Measurements from ENCODE around the gene RUFY4. TPM values are rescaled to one million over a fixed set of nuclear protein-coding genes. Genes with fewer than 3 reads are reported as not detected.
"Not testable (repeated sequence)": the region's sequence is repeated elsewhere in the genome, so short reads cannot be mapped to it uniquely, and the experiment has no call there.

Gene RUFY4
- total RNA-seq, 3 donors from 2014 or later, result not detected

DNA sequence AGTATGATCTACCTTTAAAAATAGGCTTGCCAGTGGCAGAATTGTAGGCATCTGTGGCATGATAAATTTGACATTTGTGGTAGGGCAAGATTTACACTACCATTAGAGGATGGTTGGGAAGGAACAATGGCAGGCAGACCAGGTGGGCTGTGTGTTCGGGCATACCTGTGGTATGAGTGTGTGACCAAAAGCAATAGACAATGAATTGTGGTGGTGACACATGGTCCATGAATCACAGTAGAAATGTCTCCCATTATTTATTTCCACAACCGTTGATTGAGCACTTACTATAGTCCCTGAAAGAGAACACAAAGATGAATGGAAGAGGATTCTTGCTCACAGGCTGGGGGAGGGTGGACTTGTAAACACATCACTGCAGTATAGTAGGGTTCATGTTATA, 29.9 kb upstream of the RUFY4 start:
- TF ChIP-seq, protein P1, sequence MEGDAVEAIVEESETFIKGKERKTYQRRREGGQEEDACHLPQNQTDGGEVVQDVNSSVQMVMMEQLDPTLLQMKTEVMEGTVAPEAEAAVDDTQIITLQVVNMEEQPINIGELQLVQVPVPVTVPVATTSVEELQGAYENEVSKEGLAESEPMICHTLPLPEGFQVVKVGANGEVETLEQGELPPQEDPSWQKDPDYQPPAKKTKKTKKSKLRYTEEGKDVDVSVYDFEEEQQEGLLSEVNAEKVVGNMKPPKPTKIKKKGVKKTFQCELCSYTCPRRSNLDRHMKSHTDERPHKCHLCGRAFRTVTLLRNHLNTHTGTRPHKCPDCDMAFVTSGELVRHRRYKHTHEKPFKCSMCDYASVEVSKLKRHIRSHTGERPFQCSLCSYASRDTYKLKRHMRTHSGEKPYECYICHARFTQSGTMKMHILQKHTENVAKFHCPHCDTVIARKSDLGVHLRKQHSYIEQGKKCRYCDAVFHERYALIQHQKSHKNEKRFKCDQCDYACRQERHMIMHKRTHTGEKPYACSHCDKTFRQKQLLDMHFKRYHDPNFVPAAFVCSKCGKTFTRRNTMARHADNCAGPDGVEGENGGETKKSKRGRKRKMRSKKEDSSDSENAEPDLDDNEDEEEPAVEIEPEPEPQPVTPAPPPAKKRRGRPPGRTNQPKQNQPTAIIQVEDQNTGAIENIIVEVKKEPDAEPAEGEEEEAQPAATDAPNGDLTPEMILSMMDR (IDR thresholded peaks at IDR 0.05), result no peak
- no peak for ATAC-seq
- no peaks in the 10 kb centered on the region for H3K4me1 ChIP-seq (ENCODE audit: low read depth)
- no peak overlapping the region for H3K4me3 ChIP-seq
- H3K36me3 ChIP-seq (ENCODE audit: low read depth), result no peaks in the 10 kb centered on the region
- no peak for DNase-seq
- intact Hi-C loops (cut with DNase I, micrococcal nuclease), result no loop called here
- no peaks in the 10 kb centered on the region for H3K9me3 ChIP-seq

DNA sequence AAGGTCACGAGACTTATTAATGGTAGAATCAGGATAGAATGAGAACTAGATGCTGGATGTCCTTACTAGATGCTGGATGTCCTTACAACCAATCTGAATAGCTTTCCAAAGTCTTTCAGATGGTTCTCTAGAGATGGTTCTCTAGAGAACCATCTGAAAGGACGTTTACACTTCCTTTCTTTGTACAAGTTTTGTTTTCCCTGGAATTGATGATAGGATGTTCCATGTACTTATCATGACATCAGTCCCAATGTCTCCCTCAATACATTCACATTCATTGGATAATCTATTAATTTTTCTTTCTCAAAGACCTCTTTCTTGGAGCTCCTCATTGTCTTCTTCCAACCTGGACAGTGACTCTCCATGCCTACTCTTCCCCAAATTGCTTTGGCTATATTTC, 28.2 kb upstream of the RUFY4 start:
- Histone ChIP-seq H3K9me3 (no peaks in the 10 kb centered on the region), H3K4me1 (ENCODE audit: low read depth) (no peaks in the 10 kb centered on the region), H3K36me3 (ENCODE audit: low read depth) (no peaks in the 10 kb centered on the region), H3K4me3 (no peak overlapping the region)
- no peak for DNase-seq
- ATAC-seq, result no peak
- TF ChIP-seq, protein P1 (IDR thresholded peaks at IDR 0.05), result no peak
- intact Hi-C loops (cut with DNase I, micrococcal nuclease), result no loop called here

DNA sequence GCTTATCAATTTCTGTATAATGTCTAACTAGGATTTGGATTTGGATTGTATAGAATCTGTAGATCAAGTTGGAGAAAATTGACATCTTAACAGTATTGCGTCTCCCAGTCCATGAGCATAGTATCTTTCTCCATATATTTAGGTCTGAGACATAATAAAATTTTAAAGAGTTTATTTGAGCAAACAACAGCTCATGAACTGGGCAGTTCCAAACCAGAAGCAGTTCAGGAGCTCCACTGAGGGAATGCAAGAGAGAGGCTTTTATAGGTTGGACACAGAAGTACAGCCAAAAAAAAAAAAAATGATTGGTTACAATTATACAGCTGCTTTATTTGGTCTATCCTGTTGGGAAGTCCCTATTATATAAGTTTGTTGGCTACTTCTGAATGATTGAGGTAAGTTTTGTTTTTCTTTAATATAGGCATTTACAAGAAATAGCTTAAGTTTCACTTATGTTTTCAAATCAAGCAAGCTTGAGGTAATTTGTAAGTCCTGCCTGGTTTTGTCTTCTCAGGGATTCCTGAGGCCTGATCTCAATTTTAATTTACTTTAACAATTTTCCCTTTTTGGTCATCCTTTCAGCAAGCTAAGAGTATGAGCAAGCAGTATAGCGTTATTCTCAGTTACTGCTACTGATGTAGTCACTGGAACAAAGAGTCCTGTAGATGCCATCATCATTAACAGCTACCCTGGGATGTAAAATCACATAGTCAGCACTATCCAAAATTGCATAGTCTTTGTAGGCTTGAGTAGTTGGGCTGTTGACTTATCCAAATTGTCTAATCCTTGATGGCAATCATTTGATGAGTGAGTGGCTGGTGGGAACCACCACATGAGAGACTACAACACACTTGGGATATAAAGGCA, 27.5 kb upstream of the RUFY4 start:
- ATAC-seq (no peak), DNase-seq (no peak)
- intact Hi-C loops (cut with DNase I, micrococcal nuclease), result no loop called here
- H3K4me3 ChIP-seq, result no peak overlapping the region
- H3K9me3 ChIP-seq, result no peaks in the 10 kb centered on the region
- TF ChIP-seq, protein P1 (IDR thresholded peaks at IDR 0.05), result no peak
- no peaks in the 10 kb centered on the region for H3K4me1 ChIP-seq (ENCODE audit: low read depth)
- H3K36me3 ChIP-seq (ENCODE audit: low read depth), result no peaks in the 10 kb centered on the region

DNA sequence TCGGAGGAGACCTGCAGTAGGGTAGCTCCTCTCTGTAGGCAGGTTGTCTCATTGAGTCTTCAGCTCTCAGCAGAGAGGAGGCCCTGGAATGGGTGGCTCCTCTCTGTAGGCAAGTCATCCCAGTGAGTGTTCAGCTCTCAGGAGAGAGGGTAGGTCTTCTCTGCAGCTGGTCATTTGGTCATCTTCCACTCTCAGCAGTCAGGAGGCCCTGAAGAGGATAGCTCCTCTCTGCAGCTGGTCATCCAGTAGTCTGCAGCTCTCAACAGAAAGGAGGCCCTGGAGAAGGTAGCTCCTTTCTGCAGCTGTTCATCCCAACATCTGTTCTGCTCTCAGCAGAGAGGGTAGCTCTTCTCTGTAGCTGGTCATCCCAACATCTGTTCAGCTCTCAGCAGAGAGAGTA, 26.0 kb upstream of the RUFY4 start:
- intact Hi-C loops (cut with DNase I, micrococcal nuclease), result no loop called here
- Histone ChIP-seq H3K4me3 (no peak overlapping the region), H3K36me3 (ENCODE audit: low read depth) (no peaks in the 10 kb centered on the region), H3K4me1 (ENCODE audit: low read depth) (no peaks in the 10 kb centered on the region), H3K9me3 (no peaks in the 10 kb centered on the region)
- DNase-seq (no peak), ATAC-seq (no peak)
- TF ChIP-seq, protein P1 (IDR thresholded peaks at IDR 0.05), result no peak

DNA sequence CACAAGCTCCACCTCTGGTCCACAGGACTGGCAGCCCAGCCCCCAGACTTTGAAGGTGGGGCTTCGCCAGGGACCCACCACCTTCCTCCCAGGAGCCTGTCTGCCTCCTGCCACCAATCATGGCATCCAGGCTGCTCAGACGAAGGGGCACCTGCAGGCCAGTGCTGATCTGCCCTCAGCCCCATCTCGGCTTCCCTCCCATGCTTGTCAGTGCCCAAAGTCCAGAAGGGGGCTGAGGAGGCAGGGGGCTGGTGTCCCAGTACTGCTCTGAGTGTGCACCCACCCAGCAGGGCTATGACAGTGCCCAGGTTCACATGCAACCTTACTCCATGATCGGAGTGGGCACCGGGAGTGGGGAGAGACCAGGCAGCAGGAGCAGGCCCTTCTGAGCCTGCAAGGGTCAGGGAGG, 25.3 kb upstream of the RUFY4 start:
- H3K4me1 ChIP-seq (ENCODE audit: low read depth), result no peaks in the 10 kb centered on the region
- ATAC-seq (no peak), DNase-seq (no peak)
- intact Hi-C loops (cut with DNase I, micrococcal nuclease), result no loop called here
- H3K36me3 ChIP-seq (ENCODE audit: low read depth), result no peaks in the 10 kb centered on the region
- TF ChIP-seq, protein P1 (IDR thresholded peaks at IDR 0.05), result no peak
- H3K4me3 ChIP-seq, result no peak overlapping the region
- H3K9me3 ChIP-seq, result no peaks in the 10 kb centered on the region

DNA sequence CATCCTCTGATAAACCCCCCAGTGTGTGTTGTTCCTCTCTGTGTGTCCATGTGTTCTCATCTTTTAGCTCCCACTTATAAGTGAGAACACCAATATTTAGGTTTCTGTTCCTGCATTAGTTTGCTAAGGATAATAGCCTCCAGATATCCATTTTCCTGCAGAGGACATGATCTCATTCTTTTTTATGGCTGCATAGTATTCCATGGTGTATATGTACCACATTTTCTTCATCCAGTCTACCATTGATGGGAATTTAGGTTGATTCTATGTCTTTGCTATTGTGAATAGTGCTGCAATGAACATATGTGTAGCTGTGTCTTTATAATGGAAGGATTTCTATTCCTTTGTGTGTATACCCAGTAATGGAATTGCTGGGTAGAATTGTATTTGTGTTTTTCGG, 24.5 kb upstream of the RUFY4 start:
- H3K9me3 ChIP-seq, result not testable (repeated sequence)

More for the DNA sequence above, 24.5 kb upstream of the RUFY4 start:
- H3K4me1 ChIP-seq (ENCODE audit: low read depth); H3K36me3 ChIP-seq (ENCODE audit: low read depth); DNase-seq; intact Hi-C loops (cut with DNase I, micrococcal nuclease); ATAC-seq; H3K4me3 ChIP-seq: not testable (repeated sequence)
